ENCODE data around the gene MRPL1.
A peak's percentile ranks its signal among the peaks of the same experiment; 100 is the strongest.

- TF ChIP-seq ZNF274 (IDR thresholded peaks at IDR 0.05; ENCODE audit: low read depth, low read length) = no peak
- peak; percentile 91 for TF ChIP-seq YY1 (IDR thresholded peaks at IDR 0.05; ENCODE audit: insufficient read depth, insufficient read length)
- TF ChIP-seq SUZ12 (IDR thresholded peaks at IDR 0.05; ENCODE audit: extremely low read depth, insufficient read depth, insufficient read length) = no peak
These were observed at the start of gene MRPL1 for GRCh38 chr4:77862478-77863216.

Data from NT2/D1 (cell line).